GM19455 (cell line): ENCODE results near the gene TBC1D22A.

Source experiments
- ATAC-seq: cut with Tn5 transposase; IDR thresholded peaks from one replicate; pipeline ENCODE4 v1.9.1; 2021; ENCODE audit not compliant: unreplicated experiment

Gene TBC1D22A

GRCh38 chr22:46794491-46794890, 32.0 kb downstream of the TBC1D22A start:
- ATAC-seq = no peak

GRCh38 chr22:46795140-46795539, 32.7 kb downstream of the TBC1D22A start:
- no peak for ATAC-seq

- ATAC-seq = no peak
These were observed 33.6 kb downstream of the TBC1D22A start for GRCh38 chr22:46795845-46796565.

GRCh38 chr22:46796566-46797195, 34.2 kb downstream of the TBC1D22A start:
- no peak for ATAC-seq

- ATAC-seq = no peak
These were observed 34.9 kb downstream of the TBC1D22A start for GRCh38 chr22:46797355-46797754.

GRCh38 chr22:46798041-46798365, 35.6 kb downstream of the TBC1D22A start:
- no peak for ATAC-seq

- no peak for ATAC-seq
These were observed 36.2 kb downstream of the TBC1D22A start for GRCh38 chr22:46798366-46799350.

GRCh38 chr22:46799626-46800025, 37.2 kb downstream of the TBC1D22A start:
- ATAC-seq = no peak

GRCh38 chr22:46800102-46800857, 37.8 kb downstream of the TBC1D22A start:
- ATAC-seq = no peak

GRCh38 chr22:46801331-46801811, 38.9 kb downstream of the TBC1D22A start:
- ATAC-seq = no peak

GRCh38 chr22:46801826-46802607, 39.6 kb downstream of the TBC1D22A start:
- ATAC-seq = no peak

GRCh38 chr22:46802608-46803027, 40.2 kb downstream of the TBC1D22A start:
- no peak for ATAC-seq

- ATAC-seq = no peak
These were observed 40.8 kb downstream of the TBC1D22A start for GRCh38 chr22:46803031-46803880.

GRCh38 chr22:46803936-46804335, 41.5 kb downstream of the TBC1D22A start:
- no peak for ATAC-seq

GRCh38 chr22:46806794-46807193, 44.3 kb downstream of the TBC1D22A start:
- ATAC-seq = no peak

GRCh38 chr22:46807458-46807857, 45.0 kb downstream of the TBC1D22A start:
- no peak for ATAC-seq

- no peak for ATAC-seq
These were observed 46.9 kb downstream of the TBC1D22A start for GRCh38 chr22:46809153-46809885.
